ENCODE measurements around the gene UMOD.
"Not testable (repeated sequence)": the region's sequence is repeated elsewhere in the genome, so short reads cannot be mapped to it uniquely, and the experiment has no call there.

The UMOD gene

DNA sequence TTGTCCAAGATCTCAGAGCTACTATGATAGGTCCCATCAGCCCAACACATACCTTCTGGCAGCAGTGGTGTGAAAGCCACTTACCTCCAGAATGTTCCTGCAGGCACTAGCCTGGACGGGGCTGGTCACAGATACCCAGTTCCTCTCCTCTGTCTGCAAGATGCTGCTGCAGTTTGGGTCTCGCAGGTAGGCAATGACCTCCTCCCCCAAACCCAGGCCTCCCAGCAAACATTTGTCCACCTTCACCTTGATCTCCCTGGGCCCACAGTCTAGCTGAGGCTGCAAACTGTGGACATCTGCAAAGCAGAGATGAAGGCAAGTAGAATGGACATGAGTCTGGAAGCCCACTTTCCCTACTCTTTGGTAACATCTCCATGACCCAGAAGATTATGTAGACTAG, 32.3 kb downstream of the UMOD start:
- no peak for DNase-seq

- DNase-seq = no peak
These were observed 33.1 kb downstream of the UMOD start for GRCh38 chr16:20319406-20319805.

DNA sequence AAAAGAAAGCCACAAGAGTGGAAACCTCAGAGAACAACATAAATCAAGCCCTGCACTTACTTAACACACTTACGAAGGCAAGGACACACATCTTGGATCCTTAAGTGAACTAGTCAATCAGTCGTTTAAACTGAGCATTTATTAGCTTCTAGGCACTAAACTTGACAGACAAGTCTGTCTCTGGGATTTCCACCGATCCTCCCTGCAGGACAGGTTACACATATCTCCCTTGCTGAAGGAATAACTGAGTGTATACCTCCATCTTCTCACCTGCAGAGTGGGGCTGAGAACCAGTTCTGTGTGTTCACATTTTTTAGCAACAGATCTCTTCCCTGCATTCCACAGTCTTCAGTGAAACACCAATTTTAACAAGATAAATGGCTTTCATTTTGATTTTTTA, 34.1 kb downstream of the UMOD start:
- DNase-seq = no peak

GRCh38 chr16:20318006-20318405, 34.5 kb downstream of the UMOD start:
- no peak for DNase-seq

DNA sequence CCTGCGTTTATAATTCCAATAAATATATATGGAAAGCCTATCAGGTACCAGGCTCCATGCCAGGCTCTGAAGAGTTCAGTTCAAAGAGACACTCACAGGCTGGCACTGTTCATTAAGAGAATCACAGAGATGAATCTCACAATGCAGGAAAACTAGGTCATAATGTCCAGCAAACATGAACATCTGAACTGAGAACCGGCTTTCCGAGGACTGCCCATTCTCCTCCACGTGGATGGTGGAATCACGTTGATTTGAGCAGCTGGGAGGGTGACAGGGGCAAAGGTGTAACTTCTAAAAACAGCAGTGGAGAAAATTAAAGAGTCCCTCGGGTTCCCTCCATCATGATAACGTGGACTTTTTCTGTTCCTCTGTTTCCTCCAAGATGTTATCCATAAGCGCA, 35.4 kb downstream of the UMOD start:
- no peak for DNase-seq

DNA sequence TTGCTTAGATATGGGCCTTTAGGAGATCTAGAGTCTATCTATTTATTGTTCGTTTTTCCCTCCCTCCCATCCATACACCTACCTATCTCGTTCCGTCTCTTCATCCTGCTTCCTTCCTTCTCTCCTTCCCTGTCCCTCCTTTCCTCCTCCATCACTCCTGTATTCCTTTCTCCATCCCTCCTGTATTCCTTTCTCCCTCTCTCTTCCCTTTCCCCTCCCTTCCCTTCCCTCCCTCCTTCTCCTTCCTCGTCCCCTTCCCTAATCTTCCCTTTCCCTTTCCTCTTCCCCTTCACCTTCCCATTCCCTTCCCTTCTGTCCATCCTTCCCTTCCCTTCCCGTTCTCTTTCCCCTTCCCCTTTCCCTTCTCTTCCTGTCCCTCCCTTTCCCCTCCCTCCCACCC, 35.8 kb downstream of the UMOD start:
- DNase-seq = no peak

GRCh38 chr16:20315764-20316163, 36.8 kb downstream of the UMOD start:
- no peak for DNase-seq

DNA sequence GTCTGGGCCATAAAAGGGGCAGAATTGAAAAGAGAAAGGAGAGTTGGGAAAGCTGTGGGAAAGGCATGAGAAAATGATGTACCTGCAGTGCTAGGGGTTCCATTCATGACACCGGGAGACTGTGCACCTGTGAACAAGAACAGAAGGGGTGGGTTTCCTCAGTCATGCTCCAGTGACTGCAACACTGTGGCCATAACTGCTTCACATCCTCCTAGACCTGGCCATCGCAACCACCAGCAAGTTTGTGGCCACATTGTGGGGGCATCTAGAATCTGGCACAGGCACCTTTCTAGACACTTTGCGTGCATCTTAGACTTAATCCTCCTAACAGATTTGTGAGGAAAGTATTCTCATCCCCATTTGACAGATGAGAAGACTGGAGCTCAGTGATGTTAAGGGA, 37.9 kb downstream of the UMOD start:
- DNase-seq = no peak

- no peak for DNase-seq
These were observed 38.8 kb downstream of the UMOD start for GRCh38 chr16:20313741-20314140.

DNA sequence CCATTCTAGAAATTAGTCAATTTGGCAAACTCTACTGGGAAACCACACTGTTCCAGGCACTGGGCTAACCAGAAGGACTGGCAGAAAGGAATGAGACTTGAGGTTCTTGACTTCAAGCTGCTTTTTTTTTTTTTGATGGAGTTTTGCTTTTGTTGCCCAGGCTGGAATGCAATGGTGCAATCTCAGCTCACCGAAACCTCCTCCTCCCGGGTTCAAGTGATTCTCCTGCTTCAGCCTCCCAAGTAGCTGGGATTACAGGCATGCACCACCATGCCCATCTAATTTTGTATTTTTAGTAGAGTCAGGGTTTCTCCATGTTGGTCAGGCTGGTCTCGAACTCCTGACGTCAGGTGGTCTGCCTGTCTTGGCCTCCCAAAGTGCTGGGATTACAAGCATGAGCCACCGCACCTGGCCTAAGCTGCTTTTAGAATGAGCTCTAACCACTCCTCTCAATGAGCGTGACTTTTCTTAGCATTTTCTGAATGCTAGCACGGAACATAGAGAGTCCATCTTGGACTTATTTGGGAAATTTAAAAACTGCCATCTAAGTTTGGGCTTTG, 39.9 kb downstream of the UMOD start:
- DNase-seq = not testable (repeated sequence)

GRCh38 chr16:20311548-20311947, 41.0 kb downstream of the UMOD start:
- no peak for DNase-seq

DNA sequence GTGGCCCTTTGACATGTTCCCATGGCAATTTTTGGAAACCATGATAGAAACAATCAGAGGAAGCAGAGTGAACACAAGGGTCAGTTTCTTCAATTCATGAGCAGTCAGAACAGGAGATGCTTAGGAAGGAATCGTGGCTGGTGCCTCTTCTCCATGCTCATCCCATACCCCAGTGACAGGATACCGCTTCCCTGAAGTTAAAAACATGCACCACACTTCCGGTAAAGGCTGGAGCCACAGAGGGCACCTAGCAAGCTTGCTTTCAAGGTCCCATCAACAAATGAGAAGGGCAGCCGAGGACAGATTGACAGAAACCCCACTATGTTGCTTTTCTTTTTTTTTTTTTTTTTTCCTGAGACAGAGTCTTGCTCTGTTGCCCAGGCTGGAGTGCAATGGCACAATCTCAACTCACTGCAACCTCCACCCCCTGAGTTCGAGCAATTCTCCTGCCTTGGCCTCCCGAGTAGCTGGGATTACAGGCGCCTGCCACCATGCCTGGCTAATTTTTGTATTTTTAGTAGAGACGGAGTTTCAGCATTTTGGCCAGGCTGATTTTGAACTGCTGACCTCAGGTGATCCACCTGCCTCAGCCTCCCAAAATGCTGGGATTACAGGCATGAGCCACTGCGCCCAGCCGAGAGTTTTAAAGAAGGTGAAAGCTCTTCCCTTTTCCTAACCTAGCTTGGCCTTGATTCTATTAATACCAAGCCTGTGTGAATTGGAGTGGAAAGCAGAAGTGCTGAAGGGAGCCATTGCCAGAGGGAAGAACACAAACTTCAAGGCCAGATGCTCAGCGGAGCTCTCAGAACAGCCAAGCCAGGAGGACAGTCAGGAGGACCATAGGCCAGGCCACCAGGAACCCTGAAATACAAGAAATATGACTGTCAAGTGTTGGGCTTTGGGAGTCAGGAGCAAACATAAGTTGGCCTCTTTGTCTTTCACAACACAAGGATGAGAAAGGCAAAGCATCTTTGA, 41.8 kb downstream of the UMOD start:
- no peak for DNase-seq

DNA sequence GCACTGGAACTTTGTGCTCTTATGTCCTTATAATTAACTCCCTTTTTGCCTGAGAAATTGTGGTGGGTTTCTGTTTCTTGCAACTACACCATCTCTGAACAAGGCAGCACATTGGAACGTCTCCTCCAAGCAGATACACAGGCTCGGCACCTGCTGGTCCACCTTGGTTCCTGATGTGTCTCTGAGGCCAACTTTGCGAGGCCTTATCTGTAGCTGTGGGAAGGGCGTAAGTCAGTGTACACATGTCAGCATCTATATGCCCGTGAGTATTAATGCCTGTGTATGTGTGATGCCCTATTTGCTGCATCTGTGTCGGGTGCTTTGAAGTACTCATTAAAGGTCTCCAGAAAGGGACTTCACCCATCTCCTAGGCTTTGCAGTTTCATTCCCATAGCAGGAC, 42.7 kb downstream of the UMOD start:
- no peak for DNase-seq

DNA sequence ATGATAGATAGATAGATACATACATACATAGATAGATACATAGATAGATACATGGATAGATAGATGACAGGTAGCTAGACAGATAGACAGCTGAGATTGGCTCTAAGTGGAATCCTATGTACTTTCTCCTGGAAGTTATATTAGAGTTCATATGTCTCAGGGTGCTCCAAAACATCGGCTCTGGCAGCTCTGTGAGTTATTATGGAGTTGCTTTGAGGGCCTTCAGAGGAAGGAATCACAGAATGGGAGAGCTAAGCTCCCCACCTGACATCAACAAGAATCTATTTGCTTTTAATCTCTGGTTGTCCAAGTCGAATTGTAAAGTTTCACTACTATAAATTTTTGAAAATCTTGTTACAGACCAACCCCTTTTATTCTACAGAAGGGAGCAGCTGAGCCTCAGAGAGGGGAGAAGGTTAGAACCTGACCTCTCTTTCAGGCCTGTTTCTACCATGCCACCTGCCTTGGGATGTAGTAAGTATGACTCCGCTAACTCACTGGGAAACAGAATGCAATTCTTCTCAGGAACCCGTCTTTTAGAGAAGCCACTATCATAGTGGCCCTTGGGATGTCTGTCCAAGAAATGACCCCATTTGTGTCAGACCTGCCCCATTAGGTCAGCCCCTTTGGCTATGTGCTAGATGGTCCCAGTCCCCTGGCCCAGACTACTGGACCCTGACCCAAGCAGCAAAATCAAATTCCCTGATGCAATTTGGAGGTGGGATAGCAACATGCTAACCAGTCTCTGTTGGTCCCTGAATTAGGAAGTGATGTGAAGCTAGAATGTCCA, 43.5 kb downstream of the UMOD start:
- DNase-seq = no peak

- no peak for DNase-seq
These were observed 44.2 kb downstream of the UMOD start for GRCh38 chr16:20308266-20308665.

DNA sequence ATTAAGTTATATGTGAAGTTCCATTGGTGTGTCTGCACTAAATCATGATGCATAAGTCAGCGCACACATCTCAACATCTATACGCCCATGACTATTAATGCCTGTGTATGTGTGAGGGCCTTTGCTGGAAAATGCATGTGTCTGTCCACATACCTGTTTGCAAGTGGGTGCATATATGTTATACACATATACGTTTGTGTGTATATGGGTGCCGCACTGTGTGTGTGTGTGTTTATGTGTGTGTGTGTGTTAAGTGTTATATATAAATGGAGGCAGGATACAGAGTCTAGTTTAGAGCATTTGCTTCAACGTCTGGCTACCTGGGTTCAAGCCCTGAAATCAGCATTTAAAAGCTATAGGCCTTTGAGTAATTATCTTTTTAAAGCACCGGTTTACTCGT, 44.7 kb downstream of the UMOD start:
- DNase-seq = no peak

DNA sequence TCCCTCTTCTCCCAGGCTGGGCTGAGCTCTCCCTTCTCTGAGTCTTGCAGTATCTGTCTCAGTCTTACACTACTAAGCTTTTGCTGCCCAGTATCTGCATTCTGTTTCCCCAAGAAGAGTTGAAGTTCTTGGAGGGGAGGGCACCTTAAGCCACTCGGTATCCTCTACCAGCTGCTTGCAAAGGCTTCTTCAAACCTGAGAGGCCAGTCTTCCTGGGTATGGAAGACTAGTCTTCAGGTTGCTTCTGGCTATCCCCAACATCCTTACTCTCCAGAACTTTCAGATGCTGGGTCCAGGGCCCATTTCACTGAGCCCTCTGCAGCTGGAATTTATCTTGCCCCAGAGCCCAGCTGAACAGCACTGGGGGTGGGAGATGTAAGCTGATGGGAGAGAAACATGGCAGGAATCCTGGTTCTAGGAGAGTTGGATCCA, 45.3 kb downstream of the UMOD start:
- DNase-seq = no peak

DNA sequence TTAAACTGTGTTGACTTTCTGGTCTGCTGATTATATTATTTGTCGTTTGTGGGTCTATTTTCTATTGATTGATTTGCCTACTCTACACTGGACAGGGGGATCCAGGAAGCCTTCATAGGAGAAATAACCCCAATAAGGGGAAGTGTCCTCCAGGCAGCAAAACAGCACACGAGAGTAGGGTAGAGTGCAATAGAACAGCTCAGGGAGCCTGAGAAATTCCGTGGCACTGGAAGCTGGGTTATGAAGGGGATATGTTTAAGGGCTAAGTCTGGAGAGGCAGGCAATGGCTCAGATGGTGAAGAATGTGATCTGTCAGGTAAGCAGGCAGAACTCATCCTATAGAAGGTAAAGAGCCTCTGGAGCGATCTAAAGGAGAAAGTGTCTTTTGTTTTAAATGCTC, 46.1 kb downstream of the UMOD start:
- no peak for DNase-seq

DNA sequence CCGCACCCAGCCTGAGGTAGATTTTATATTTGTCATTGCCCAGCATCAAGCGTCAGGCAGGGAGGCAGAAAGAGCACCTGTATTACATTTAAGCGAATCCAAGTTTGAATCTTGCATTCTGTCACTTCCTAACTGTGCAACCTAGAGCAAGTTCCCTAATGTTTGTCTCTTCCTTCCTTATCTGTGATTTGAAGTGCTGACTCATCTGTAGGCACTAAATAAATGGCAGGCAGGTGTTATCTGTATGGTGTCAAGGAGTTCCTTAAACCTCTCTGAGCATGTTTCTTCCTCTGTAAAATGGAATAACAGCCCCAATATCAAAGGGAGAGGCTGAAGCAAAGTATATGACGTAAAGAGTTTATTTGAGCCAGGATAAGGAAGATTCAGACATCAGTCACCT, 49.5 kb downstream of the UMOD start:
- no peak for DNase-seq

DNA sequence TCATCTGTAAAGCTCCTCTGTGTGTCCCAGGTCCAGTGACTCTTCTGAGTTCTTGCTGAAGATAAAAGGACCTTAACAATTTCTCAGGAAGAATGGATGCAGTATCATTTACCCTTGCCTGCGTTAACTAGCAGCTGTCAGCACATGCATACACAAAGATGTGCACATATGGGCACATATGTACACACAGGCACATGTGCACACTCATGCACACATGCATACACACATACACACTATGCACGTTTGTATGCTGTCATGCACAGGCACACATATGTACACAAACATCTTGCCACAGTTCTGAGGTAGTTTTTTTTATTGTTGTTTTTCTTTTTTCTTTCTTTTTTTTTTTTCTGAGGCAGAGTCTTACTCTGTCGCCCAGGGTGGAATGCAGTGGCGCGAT, 50.1 kb downstream of the UMOD start:
- no peak for DNase-seq

DNA sequence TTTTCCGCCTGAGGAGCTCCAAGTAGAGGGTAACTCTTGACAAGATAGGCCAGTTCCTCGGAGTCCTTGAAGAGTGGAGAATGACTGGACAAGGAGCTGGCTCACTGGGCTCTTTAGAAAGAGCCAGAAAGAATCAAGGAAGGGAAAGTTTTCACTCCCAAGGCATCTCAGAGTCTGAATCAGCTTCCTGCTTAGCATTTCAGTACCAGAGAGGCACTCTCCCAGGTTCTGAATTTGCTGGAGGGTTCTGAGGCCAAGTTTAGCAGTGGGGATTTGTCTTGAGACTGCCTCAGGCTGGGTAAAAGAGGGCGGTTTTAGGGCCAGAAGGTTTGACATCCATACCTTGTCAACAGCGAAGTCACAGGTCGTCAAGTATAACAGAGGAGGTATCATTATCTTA, 50.7 kb downstream of the UMOD start:
- no peak for DNase-seq

- peak; percentile 64 for DNase-seq
These were observed 52.0 kb downstream of the UMOD start for GRCh38 chr16:20300312-20301097.

DNA sequence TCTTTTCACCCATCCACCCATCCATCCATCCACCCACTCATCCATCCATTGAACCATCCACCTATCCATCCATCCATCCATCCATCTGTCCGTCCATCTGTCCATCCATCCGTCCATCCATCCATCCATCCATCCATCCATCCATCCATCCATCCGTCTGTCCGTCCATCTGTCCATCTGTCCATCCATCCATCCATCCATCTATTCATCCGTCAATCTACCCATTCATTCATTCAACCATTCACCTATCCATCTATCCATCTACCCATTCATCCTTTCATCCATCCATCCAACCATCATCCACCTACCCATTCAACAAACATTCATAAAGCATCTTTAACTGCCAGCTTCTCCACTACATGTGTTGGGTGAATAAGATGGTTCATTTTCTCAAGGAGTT, 54.1 kb downstream of the UMOD start:
- DNase-seq = no peak

Measured in activated CD4-positive, alpha-beta T cell treated with anti-CD3 and anti-CD28 coated beads, Interleukin-2, Interleukin-6, amounts not matched to agents 100 ng/mL and 50 ng/mL, durations not matched to agents 16 hours and 8 hours (primary cell).